ENCODE data around the gene HMCN2. TPM values are rescaled to one million over a fixed set of nuclear protein-coding genes. Genes with fewer than 3 reads are reported as not detected.

HMCN2 gene
- total and polyA plus RNA-seq, 2 of the 4 experiments (the other 2 are of a cell fraction), result 0.02 TPM; not detected in 1

DNA sequence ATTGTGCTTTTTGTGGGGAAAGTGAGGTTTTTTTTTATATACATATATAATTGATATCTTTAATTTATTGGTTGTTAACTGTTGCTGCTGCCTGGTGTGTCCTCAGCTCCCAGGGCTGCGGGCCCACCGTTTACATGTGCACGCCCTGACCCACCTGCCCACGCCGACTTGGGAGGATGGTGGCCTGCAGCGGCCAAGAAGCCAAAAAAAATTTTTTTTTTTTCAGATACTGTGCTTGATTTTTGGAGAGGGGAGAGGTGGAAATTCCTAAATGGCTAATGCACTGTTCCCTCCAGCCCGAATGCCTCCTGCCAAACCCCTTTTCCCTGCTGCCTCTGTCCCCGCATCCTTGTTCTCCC lies 32.0 kb upstream of the HMCN2 start:
- H4K5ac ChIP-seq (ENCODE audit: low read depth, low read length), result no peak overlapping the region
- no peak overlapping the region for H3K4ac ChIP-seq (ENCODE audit: low read depth, low read length)
- no peak for DNase-seq
- no peak for ATAC-seq (ENCODE audit: low read depth)
- no peak overlapping the region for H3K56ac ChIP-seq (ENCODE audit: extremely low read depth, insufficient read depth, low read length)
- intact Hi-C loops (cut with micrococcal nuclease) (loop anchor here (10.0 kb wide), 1 partner anchor 349 kb away; no protein-coding TSS in a partner anchor), dilution Hi-C loops (cut with HindIII; ENCODE audit: low sequenced_read_pairs, unreplicated experiment) (loop anchor here (25.0 kb wide), 1 partner anchor 121 kb away; no protein-coding TSS in a partner anchor), in situ Hi-C loops (cut with MboI; ENCODE audit: low sequenced_read_pairs) (loop anchor here (25.0 kb wide), 1 partner anchor 121 kb away; no protein-coding TSS in a partner anchor)
- H3K23ac ChIP-seq (ENCODE audit: low read depth, low read length), result no peak overlapping the region
- H3K9me1 ChIP-seq (ENCODE audit: insufficient read depth, low read length), result peaks cover 9% of the 10 kb centered on the region; the same call in 1 of the 2 replicates
- no peak overlapping the region for H3K18ac ChIP-seq (ENCODE audit: low read depth, low read length)
- no peaks in the 10 kb centered on the region for H3K27me3 ChIP-seq (ENCODE audit: control insufficient read depth, insufficient read depth, low read length)
- peaks cover 26% of the 10 kb centered on the region for H3K36me3 ChIP-seq (ENCODE audit: control insufficient read depth, insufficient read depth, low read length)
- H2BK5ac ChIP-seq (ENCODE audit: low read depth, low read length, poor library complexity, severe bottlenecking), result no peak overlapping the region
- no peak overlapping the region for H3K9ac ChIP-seq (ENCODE audit: low read depth, low read length)
- no peak overlapping the region for H3K27ac ChIP-seq (ENCODE audit: insufficient read depth, low read length)
- H3K9me3 ChIP-seq (ENCODE audit: control insufficient read depth, insufficient read depth, low read length), result no peaks in the 10 kb centered on the region
- H3K4me2 ChIP-seq (ENCODE audit: low read depth, low read length), result no peak overlapping the region
- H4K91ac ChIP-seq (ENCODE audit: insufficient read depth, low read depth, low read length), result no peak overlapping the region
- peaks cover 22% of the 10 kb centered on the region; the same call in 1 of the 2 replicates for H4K20me1 ChIP-seq (ENCODE audit: insufficient read depth, low read length)
- H2AFZ ChIP-seq (replicated peaks; ENCODE audit: low read length, poor library complexity), result no peak overlapping the region
- 100% methylated on average over 1 of the region's 8 CpGs; no CpG with 5 or more reads in 1 of the 2 experiments for WGBS, 2 experiments (ENCODE audit: extremely low coverage in 2 of 2, insufficient read length in 1 of 2)
- no TSS peak for BruUV-seq (replicated peaks)
- no peak overlapping the region for H4K8ac ChIP-seq (ENCODE audit: low read depth in 2 of 2, low read length in 2 of 2)
- H2BK15ac ChIP-seq (ENCODE audit: low read depth, low read length), result no peak overlapping the region
- no peak overlapping the region for H3K14ac ChIP-seq (replicated peaks; ENCODE audit: low read depth, low read length)
- TF ChIP-seq POLR2A (IDR thresholded peaks at IDR 0.05; ENCODE audit: low read depth, low read length) (no peak), MXI1 (IDR thresholded peaks at IDR 0.05; ENCODE audit: borderline replicate concordance, low read depth, low read length) (no peak), FOS (IDR thresholded peaks at IDR 0.05; ENCODE audit: low read depth, low read length) (no peak), CEBPB (IDR thresholded peaks at IDR 0.05; ENCODE audit: low read depth, low read length) (no peak), NFE2L2 (IDR thresholded peaks at IDR 0.05; ENCODE audit: low read depth, low read length) (no peak), BHLHE40 (IDR thresholded peaks at IDR 0.05; ENCODE audit: low read depth, low read length) (no peak), MAFK (IDR thresholded peaks at IDR 0.05; ENCODE audit: low read depth, low read length) (no peak), RFX5 (IDR thresholded peaks at IDR 0.05; ENCODE audit: low read depth, low read length) (no peak), CHD1 (IDR thresholded peaks at IDR 0.05; ENCODE audit: low read depth, low read length) (no peak), SMC3 (IDR thresholded peaks at IDR 0.05; ENCODE audit: low read depth, low read length) (no peak), MAZ (IDR thresholded peaks at IDR 0.05; ENCODE audit: borderline replicate concordance, low read depth, low read length) (no peak), RCOR1 (IDR thresholded peaks at IDR 0.05; ENCODE audit: insufficient replicate concordance, low read length) (no peak)
- TF ChIP-seq, protein P1, sequence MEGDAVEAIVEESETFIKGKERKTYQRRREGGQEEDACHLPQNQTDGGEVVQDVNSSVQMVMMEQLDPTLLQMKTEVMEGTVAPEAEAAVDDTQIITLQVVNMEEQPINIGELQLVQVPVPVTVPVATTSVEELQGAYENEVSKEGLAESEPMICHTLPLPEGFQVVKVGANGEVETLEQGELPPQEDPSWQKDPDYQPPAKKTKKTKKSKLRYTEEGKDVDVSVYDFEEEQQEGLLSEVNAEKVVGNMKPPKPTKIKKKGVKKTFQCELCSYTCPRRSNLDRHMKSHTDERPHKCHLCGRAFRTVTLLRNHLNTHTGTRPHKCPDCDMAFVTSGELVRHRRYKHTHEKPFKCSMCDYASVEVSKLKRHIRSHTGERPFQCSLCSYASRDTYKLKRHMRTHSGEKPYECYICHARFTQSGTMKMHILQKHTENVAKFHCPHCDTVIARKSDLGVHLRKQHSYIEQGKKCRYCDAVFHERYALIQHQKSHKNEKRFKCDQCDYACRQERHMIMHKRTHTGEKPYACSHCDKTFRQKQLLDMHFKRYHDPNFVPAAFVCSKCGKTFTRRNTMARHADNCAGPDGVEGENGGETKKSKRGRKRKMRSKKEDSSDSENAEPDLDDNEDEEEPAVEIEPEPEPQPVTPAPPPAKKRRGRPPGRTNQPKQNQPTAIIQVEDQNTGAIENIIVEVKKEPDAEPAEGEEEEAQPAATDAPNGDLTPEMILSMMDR (conservative IDR thresholded peaks at IDR 0.05; ENCODE audit: low read depth, low read length), result no peak
- TF ChIP-seq, protein P2, sequence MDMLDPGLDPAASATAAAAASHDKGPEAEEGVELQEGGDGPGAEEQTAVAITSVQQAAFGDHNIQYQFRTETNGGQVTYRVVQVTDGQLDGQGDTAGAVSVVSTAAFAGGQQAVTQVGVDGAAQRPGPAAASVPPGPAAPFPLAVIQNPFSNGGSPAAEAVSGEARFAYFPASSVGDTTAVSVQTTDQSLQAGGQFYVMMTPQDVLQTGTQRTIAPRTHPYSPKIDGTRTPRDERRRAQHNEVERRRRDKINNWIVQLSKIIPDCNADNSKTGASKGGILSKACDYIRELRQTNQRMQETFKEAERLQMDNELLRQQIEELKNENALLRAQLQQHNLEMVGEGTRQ (IDR thresholded peaks at IDR 0.05; ENCODE audit: low read depth, low read length), result no peak
- TF ChIP-seq, protein P3, sequence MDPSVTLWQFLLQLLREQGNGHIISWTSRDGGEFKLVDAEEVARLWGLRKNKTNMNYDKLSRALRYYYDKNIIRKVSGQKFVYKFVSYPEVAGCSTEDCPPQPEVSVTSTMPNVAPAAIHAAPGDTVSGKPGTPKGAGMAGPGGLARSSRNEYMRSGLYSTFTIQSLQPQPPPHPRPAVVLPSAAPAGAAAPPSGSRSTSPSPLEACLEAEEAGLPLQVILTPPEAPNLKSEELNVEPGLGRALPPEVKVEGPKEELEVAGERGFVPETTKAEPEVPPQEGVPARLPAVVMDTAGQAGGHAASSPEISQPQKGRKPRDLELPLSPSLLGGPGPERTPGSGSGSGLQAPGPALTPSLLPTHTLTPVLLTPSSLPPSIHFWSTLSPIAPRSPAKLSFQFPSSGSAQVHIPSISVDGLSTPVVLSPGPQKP (IDR thresholded peaks at IDR 0.05; ENCODE audit: borderline replicate concordance, low read depth, low read length), result no peak
- H3K79me1 ChIP-seq (ENCODE audit: low read depth in 1 of 2, low read length in 2 of 2), result peaks cover 0 to 21% of the 10 kb centered on the region in 2 experiments; a peak in 2 of 4 replicates
- H3K4me3 ChIP-seq (ENCODE audit: insufficient read depth, low read depth, low read length), result no peak overlapping the region
- no peak overlapping the region for H2AK5ac ChIP-seq (ENCODE audit: low read depth, low read length)
- no peak overlapping the region for H2BK20ac ChIP-seq (ENCODE audit: low read depth, low read length)
- no peak overlapping the region for H2BK120ac ChIP-seq (ENCODE audit: low read depth, low read length)
- H2AK9ac ChIP-seq (replicated peaks; ENCODE audit: low read depth, low read length, poor library complexity), result no peak overlapping the region
- POLR2A ChIA-PET (ENCODE audit: unreplicated experiment), result no interaction called here
- H3K4me1 ChIP-seq (ENCODE audit: control insufficient read depth, insufficient read depth, low read length), result peaks cover 5% of the 10 kb centered on the region
- CTCF ChIA-PET, result no interaction called here
